HG03571 (cell line): ENCODE measurements around the gene MAML1.

Experiments used
- ATAC-seq: cut with Tn5 transposase; IDR thresholded peaks from one replicate; pipeline ENCODE4 v1.9.1; 2021; ENCODE audit not compliant: unreplicated experiment

Gene MAML1

GRCh38 chr5:179792612-179793467 is 60.2 kb downstream of the MAML1 start:
- ATAC-seq: no peak

- peak; percentile 33 for ATAC-seq
Measured at GRCh38 chr5:179793468-179794139, 61.0 kb downstream of the MAML1 start, which contains the start of gene LTC4S. Gene LTC4S (plus strand): TSS chr5:179793986. CDS start chr5:179794081, 95 bp downstream.

- no peak for ATAC-seq
Measured at GRCh38 chr5:179794171-179794570, 61.5 kb downstream of the MAML1 start.

DNA sequence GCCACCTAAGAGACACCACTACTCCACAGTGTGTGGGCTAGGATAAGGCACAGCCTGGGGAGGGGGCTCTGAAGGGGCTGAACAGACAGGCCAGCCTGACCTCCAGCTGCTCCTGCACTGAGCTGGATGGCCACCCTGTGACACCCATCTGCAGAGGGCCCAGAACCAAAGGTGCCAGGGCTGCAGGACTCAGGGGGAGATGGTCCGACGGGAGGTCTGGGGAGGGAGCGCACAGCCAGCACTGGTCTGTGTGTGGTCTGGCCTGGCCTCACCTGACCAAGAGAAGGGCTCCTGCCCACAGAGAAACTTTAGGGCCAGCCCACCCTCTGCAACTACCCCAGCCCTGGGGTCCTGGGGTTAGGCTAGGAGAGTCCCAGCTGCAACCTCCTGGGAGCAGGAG is 62.0 kb downstream of the MAML1 start:
- ATAC-seq: no peak

GRCh38 chr5:179795049-179795862 is 62.6 kb downstream of the MAML1 start:
- no peak for ATAC-seq

- peak; percentile 69 for ATAC-seq
Measured at GRCh38 chr5:179795863-179796833, 63.5 kb downstream of the MAML1 start.

GRCh38 chr5:179796877-179797608 is 64.4 kb downstream of the MAML1 start:
- no peak for ATAC-seq

GRCh38 chr5:179797741-179798140 is 65.1 kb downstream of the MAML1 start:
- no peak for ATAC-seq

GRCh38 chr5:179798144-179798770 is 65.6 kb downstream of the MAML1 start:
- no peak for ATAC-seq

DNA sequence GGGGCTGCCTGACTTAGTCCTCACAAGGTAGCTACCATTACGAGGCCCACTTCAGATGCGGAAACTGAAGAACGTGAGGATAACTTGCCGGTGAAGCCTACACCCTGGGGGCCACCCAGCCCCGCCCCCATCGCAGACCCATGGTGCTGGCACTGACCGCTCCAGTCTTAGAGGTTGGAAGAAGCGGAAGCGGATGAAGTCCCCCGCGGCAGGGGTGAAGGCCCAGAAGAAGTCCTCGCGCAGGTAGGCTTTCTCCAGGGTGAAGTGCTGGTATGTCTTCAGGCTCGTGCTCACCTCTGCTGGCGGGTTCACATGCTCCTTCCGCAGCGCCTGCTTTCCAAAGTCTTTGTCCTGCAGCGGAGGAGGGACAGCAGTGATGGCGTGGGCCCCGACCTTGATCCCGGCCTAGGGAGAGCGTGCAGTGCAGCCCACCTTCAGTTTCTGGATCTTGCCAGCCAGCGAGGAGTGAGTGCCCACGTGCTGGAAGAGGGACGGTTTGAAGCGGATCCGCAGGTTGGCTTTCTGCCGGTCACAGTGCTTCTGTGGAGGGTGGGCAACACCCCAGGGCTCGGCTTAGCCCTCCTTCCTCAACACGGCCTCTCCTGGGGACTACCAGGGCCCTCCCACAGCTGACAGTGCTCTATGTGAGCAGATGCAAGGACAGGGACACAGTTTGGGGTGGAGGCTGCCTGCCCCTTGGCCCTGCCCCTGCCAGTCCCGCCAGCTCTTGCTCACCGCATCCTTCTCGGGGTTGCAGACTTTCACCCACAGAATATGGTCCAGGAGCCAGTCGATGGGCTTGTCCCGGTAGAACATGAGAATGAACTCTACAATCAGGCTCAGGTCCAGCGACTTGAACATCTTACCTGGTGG is 66.4 kb downstream of the MAML1 start:
- ATAC-seq: no peak

GRCh38 chr5:179799644-179799973 is 67.0 kb downstream of the MAML1 start:
- no peak for ATAC-seq

- ATAC-seq: no peak
Measured at GRCh38 chr5:179800071-179800695, 67.6 kb downstream of the MAML1 start.

DNA sequence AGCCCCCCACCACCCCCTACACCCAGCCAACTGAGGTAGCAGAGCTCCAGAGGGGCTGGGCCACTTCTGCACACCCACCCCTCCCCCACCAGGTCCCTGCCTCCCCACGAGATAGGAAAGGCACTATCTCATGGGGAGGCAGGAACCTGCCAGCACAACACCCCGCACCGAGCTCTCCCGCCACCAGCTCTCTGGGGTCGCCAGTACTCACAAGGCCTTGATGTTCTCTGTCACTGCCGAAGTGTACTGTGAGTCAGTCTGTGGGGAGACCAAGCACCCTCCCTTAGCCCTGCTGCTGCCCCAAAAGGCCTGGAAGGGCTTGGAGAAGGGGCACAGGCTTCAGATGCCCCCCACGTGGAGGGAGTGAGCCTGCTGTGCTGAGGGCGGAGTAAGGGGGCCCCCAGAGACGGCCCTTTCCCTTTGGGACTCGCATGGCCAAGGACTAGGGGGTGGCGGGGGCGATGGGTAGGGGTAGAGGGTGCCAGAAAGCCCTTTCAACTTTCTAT is 68.1 kb downstream of the MAML1 start:
- no peak for ATAC-seq

GRCh38 chr5:179801304-179802206 is 68.9 kb downstream of the MAML1 start:
- peak; percentile 35 for ATAC-seq

GRCh38 chr5:179802207-179802883 is 69.7 kb downstream of the MAML1 start:
- ATAC-seq: no peak

DNA sequence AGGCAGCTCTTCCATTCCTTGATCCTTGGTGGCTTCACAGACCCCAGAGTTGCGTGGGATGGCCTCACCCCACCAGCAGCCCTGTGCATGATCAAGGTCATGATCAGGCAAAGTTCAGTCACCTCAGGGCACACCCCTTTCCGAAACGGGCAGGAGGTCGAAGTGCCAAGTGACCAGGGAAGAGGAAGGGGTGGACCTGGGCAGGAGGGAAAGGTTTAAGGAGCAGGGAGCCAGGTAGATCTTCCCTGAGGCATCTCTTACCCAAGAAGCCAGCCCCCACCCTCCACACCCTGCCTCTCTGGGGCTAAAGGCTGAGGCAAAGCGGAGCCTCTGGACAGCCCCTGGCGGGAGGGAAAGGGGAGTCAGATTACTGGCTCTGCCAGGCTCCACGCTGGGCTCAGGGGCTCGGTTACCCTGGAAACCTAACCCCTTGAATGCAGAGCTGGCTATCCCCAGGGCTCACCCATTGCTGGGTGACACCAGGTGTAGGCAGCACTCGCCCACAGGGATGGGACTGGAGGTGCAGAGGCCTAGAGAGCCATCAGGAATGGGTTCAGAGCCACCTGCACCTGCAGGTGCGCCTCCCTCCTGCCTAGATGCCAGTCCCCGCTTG is 70.4 kb downstream of the MAML1 start:
- no peak for ATAC-seq
